Measurements from ENCODE around the gene FBXL20.

FBXL20 gene

DNA sequence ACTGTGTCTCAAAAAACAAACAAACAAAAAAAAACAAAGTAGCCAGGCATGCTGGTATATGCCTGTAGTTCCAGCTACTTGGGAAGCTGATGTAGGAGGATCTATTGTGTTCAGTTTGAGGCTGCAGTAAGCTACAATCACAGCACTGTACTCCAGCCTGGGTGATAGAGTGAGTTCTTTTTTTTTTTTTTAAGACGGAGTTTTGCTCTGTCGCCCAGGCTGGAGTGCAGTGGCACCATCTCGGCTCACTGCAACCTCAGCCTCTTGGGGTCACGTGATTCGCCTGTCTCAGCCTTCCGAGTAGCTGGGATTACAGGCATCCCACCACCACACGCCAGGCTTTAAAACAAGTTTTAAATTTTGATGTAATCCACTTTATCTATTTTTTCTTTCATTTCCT is 95.4 kb downstream of the FBXL20 start (continued):
- TF ChIP-seq, protein P1, sequence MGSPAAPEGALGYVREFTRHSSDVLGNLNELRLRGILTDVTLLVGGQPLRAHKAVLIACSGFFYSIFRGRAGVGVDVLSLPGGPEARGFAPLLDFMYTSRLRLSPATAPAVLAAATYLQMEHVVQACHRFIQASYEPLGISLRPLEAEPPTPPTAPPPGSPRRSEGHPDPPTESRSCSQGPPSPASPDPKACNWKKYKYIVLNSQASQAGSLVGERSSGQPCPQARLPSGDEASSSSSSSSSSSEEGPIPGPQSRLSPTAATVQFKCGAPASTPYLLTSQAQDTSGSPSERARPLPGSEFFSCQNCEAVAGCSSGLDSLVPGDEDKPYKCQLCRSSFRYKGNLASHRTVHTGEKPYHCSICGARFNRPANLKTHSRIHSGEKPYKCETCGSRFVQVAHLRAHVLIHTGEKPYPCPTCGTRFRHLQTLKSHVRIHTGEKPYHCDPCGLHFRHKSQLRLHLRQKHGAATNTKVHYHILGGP (tag by site-specific recombination; IDR thresholded peaks at IDR 0.05): no peak
- no peak for TF ChIP-seq ZNF404 (tag by site-specific recombination; IDR thresholded peaks at IDR 0.05)
- TF ChIP-seq MZF1 (tag by site-specific recombination; IDR thresholded peaks at IDR 0.05; ENCODE audit: borderline replicate concordance): no peak
- TF ChIP-seq ZNF610 (tag by site-specific recombination; IDR thresholded peaks at IDR 0.05; ENCODE audit: borderline replicate concordance): no peak
- TF ChIP-seq WT1 (tag by site-specific recombination; IDR thresholded peaks at IDR 0.05): no peak
- no peak for TF ChIP-seq ZNF140 (tag by site-specific recombination; IDR thresholded peaks at IDR 0.05)

DNA sequence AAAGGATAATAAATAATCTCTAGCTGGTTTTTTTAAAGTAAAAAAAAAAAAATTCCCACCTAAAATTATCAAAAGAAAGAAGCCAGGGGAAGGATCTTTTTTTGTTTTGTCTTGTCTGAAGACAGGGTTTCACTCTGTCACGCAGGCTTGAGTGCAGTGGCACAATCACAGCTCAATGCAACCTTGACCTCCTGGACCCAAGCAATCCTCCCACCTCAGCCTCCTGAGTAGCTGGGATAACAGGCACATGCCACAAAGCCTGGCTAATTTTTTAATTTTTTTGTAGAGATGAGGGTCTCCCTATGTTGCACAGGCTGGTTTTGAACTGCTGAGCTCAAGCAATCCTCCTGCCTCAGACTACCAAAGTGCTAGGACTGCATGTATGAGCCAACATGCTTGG is 97.2 kb downstream of the FBXL20 start:
- Histone ChIP-seq H3K4me1 (ENCODE audit: control insufficient read depth, insufficient read depth, low read length) (no peaks in the 10 kb centered on the region), H3K27ac (ENCODE audit: extremely low read depth, low read depth, low read length) (no peak overlapping the region), H3K9me3 (ENCODE audit: control insufficient read depth, insufficient read depth, low read depth, low read length) (no peaks in the 10 kb centered on the region), H3K4me3 (ENCODE audit: low read depth, low read length) (no peak overlapping the region), H3K36me3 (ENCODE audit: control insufficient read depth in 2 of 2, insufficient read depth in 1 of 2, low read length in 2 of 2) (peaks cover 8 to 19% of the 10 kb centered on the region in 2 experiments; a peak in 2 of 3 replicates)
- TF ChIP-seq ZNF19 (tag by site-specific recombination; IDR thresholded peaks at IDR 0.05; ENCODE audit: low read depth): no peak
- TF ChIP-seq ZNF623 (tag by site-specific recombination; IDR thresholded peaks at IDR 0.05): no peak
- TF ChIP-seq ZNF121 (tag by site-specific recombination; IDR thresholded peaks at IDR 0.05): no peak
- no peak for TF ChIP-seq YY1 (tag by site-specific recombination; IDR thresholded peaks at IDR 0.05)
- TF ChIP-seq ZBTB17 (tag by site-specific recombination; IDR thresholded peaks at IDR 0.05): no peak
- no peak for TF ChIP-seq ZNF169 (tag by site-specific recombination; IDR thresholded peaks at IDR 0.05)
- TF ChIP-seq, protein P2, sequence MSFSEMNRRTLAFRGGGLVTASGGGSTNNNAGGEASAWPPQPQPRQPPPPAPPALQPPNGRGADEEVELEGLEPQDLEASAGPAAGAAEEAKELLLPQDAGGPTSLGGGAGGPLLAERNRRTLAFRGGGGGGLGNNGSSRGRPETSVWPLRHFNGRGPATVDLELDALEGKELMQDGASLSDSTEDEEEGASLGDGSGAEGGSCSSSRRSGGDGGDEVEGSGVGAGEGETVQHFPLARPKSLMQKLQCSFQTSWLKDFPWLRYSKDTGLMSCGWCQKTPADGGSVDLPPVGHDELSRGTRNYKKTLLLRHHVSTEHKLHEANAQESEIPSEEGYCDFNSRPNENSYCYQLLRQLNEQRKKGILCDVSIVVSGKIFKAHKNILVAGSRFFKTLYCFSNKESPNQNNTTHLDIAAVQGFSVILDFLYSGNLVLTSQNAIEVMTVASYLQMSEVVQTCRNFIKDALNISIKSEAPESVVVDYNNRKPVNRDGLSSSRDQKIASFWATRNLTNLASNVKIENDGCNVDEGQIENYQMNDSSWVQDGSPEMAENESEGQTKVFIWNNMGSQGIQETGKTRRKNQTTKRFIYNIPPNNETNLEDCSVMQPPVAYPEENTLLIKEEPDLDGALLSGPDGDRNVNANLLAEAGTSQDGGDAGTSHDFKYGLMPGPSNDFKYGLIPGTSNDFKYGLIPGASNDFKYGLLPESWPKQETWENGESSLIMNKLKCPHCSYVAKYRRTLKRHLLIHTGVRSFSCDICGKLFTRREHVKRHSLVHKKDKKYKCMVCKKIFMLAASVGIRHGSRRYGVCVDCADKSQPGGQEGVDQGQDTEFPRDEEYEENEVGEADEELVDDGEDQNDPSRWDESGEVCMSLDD (tag by site-specific recombination; IDR thresholded peaks at IDR 0.05): no peak
- no peak for TF ChIP-seq ZNF596 (tag by site-specific recombination; IDR thresholded peaks at IDR 0.05)
- TF ChIP-seq ZNF112 (tag by site-specific recombination; IDR thresholded peaks at IDR 0.05): no peak
- TF ChIP-seq, protein P3, sequence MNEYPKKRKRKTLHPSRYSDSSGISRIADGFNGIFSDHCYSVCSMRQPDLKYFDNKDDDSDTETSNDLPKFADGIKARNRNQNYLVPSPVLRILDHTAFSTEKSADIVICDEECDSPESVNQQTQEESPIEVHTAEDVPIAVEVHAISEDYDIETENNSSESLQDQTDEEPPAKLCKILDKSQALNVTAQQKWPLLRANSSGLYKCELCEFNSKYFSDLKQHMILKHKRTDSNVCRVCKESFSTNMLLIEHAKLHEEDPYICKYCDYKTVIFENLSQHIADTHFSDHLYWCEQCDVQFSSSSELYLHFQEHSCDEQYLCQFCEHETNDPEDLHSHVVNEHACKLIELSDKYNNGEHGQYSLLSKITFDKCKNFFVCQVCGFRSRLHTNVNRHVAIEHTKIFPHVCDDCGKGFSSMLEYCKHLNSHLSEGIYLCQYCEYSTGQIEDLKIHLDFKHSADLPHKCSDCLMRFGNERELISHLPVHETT (tag by site-specific recombination; IDR thresholded peaks at IDR 0.05): no peak
- TF ChIP-seq ZNF354C (tag by site-specific recombination; IDR thresholded peaks at IDR 0.05; ENCODE audit: borderline replicate concordance, low read depth): no peak
- TF ChIP-seq, protein P4, sequence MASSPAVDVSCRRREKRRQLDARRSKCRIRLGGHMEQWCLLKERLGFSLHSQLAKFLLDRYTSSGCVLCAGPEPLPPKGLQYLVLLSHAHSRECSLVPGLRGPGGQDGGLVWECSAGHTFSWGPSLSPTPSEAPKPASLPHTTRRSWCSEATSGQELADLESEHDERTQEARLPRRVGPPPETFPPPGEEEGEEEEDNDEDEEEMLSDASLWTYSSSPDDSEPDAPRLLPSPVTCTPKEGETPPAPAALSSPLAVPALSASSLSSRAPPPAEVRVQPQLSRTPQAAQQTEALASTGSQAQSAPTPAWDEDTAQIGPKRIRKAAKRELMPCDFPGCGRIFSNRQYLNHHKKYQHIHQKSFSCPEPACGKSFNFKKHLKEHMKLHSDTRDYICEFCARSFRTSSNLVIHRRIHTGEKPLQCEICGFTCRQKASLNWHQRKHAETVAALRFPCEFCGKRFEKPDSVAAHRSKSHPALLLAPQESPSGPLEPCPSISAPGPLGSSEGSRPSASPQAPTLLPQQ (tag by site-specific recombination; IDR thresholded peaks at IDR 0.05): no peak
- TF ChIP-seq, protein P5, sequence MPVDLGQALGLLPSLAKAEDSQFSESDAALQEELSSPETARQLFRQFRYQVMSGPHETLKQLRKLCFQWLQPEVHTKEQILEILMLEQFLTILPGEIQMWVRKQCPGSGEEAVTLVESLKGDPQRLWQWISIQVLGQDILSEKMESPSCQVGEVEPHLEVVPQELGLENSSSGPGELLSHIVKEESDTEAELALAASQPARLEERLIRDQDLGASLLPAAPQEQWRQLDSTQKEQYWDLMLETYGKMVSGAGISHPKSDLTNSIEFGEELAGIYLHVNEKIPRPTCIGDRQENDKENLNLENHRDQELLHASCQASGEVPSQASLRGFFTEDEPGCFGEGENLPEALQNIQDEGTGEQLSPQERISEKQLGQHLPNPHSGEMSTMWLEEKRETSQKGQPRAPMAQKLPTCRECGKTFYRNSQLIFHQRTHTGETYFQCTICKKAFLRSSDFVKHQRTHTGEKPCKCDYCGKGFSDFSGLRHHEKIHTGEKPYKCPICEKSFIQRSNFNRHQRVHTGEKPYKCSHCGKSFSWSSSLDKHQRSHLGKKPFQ (tag by site-specific recombination; IDR thresholded peaks at IDR 0.05): no peak
- TF ChIP-seq ZNF629 (tag by site-specific recombination; IDR thresholded peaks at IDR 0.05): no peak
- no peak for TF ChIP-seq OSR2 (tag by site-specific recombination; IDR thresholded peaks at IDR 0.05)
- no peak for TF ChIP-seq ZNF658 (tag by site-specific recombination; IDR thresholded peaks at IDR 0.05)
- TF ChIP-seq SCRT1 (tag by site-specific recombination; IDR thresholded peaks at IDR 0.05; ENCODE audit: borderline replicate concordance): no peak
- no peak for TF ChIP-seq YY2 (tag by site-specific recombination; IDR thresholded peaks at IDR 0.05)
- POLR2A ChIA-PET: no interaction called here
- CTCF ChIA-PET: interaction anchor here (0.6 to 1.1 kb wide), 4 partner anchors 35 to 114 kb away, joined by 3 to 6 read pairs (median 4); no protein-coding TSS in a partner anchor

Data from HEK293 (cell line).